Keratinocyte (primary cell): ENCODE data around the gene SAMD11. TPM values are rescaled to one million over a fixed set of nuclear protein-coding genes. Genes with fewer than 3 reads are reported as not detected.

Source experiments
- DNase-seq: peaks from one replicate; pipeline ENCODE4 v3.0.0-alpha.2; 2011; ENCODE audit warnings: low read depth, missing footprints, low spot score
- FAIRE-seq: peaks from 2 replicates; lab custom pipeline; 2011; peaks lifted over from hg19 to GRCh38; lab: Jason Lieb, UNC
- H2AFZ ChIP-seq: 2 replicates; pipeline ENCODE4 v1.6.0; 2012; ENCODE audit warnings: low read length, control low read depth, inconsistent platforms; ENCODE audit not compliant: control insufficient read depth
- H3K27ac ChIP-seq: 2 replicates; pipeline ENCODE4 v1.5.1; 2011; ENCODE audit warnings: low read length; ENCODE audit not compliant: control insufficient read depth, insufficient read depth
- H3K27me3 ChIP-seq: 3 replicates; pipeline ENCODE4 v1.6.0; 2011; ENCODE audit warnings: low read length; ENCODE audit not compliant: control insufficient read depth, insufficient read depth; ENCODE audit errors: extremely low read depth
- H3K36me3 ChIP-seq, 2 experiments: 2 replicates in 1 of 2; 3 replicates in 1 of 2; pipeline ENCODE4 v1.5.1; 2011; ENCODE audit warnings: low read length in 2 of 2, mild to moderate bottlenecking in 1 of 2; ENCODE audit not compliant: control insufficient read depth in 2 of 2, insufficient read depth in 2 of 2; ENCODE audit errors: extremely low read depth in 1 of 2
- H3K4me1 ChIP-seq: 3 replicates; pipeline ENCODE4 v1.5.1; 2011; ENCODE audit warnings: low read length; ENCODE audit not compliant: control insufficient read depth, insufficient read depth; ENCODE audit errors: extremely low read depth
- H3K4me2 ChIP-seq: 3 replicates; pipeline ENCODE4 v1.6.0; 2011; ENCODE audit warnings: low read depth, low read length; ENCODE audit not compliant: control insufficient read depth, insufficient read depth; ENCODE audit errors: extremely low read depth
- H3K4me3 ChIP-seq, 3 experiments: fragments of 200-600 bp in 1 of 3; sonication (generic) in 1 of 3; 2 replicates in 2 of 3; 3 replicates in 1 of 3; pipeline ENCODE4 v1.5.1; 2011 to 2016; ENCODE audit warnings: low read length in 3 of 3, mild to moderate bottlenecking in 3 of 3, control low read depth in 2 of 3, inconsistent platforms in 1 of 3, low read depth in 1 of 3, mixed read lengths in 1 of 3, mixed run types in 1 of 3, moderate library complexity in 1 of 3; ENCODE audit not compliant: control insufficient read depth in 2 of 3, insufficient read depth in 2 of 3; ENCODE audit errors: extremely low read depth in 1 of 3
- H3K79me2 ChIP-seq: 2 replicates; pipeline ENCODE4 v1.6.0; 2012; ENCODE audit warnings: low read length; ENCODE audit not compliant: control insufficient read depth, insufficient read depth
- H3K9ac ChIP-seq: 3 replicates; pipeline ENCODE4 v1.6.0; 2011; ENCODE audit warnings: low read length; ENCODE audit not compliant: control insufficient read depth, insufficient read depth; ENCODE audit errors: extremely low read depth
- H3K9me1 ChIP-seq: 3 replicates; pipeline ENCODE4 v1.6.0; 2011; ENCODE audit warnings: low read length; ENCODE audit not compliant: control insufficient read depth, insufficient read depth; ENCODE audit errors: extremely low read depth
- H3K9me3 ChIP-seq: 2 replicates; pipeline ENCODE4 v1.5.1; 2012; ENCODE audit warnings: low read depth, low read length; ENCODE audit not compliant: control insufficient read depth
- H4K20me1 ChIP-seq: 3 replicates; pipeline ENCODE4 v1.6.0; 2011; ENCODE audit warnings: low read length; ENCODE audit not compliant: control insufficient read depth, insufficient read depth; ENCODE audit errors: extremely low read depth
- CTCF ChIP-seq, 3 experiments: IDR thresholded peaks in 1 of 3; conservative IDR thresholded peaks in 1 of 3; optimal IDR thresholded peaks in 1 of 3; 2 replicates in 2 of 3; 3 replicates in 1 of 3; pipeline versions ENCODE3 to v1.5.1; 2011; ENCODE audit warnings: low read length in 3 of 3, mild to moderate bottlenecking in 3 of 3, moderate library complexity in 2 of 3, control low read depth in 1 of 3, inconsistent platforms in 1 of 3; ENCODE audit not compliant: insufficient read depth in 2 of 3; ENCODE audit errors: extremely low read depth in 1 of 3
- EZH2 ChIP-seq: IDR thresholded peaks from one replicate; pipeline ENCODE4 v1.6.1; 2012; ENCODE audit warnings: inconsistent platforms, mild to moderate bottlenecking, low read length, moderate library complexity
- dilution Hi-C: fragments of 300-500 bp; cut with MboI; formaldehyde crosslinking; loops from one replicate; pipeline ENCODE4 v1.7.0; 2020; ENCODE audit warnings: low sequenced_read_pairs; ENCODE audit not compliant: extremely low pct_ligation_motif_present
- polyA plus RNA-seq, 5 experiments: library from polyadenylated mRNA; depleted of rRNA in 3 of 5; stranded (reverse) in 3 of 5; stranded (forward) in 1 of 5; unstranded in 1 of 5; fragments of >200 nt; gene quantifications; 1 replicate in 1 of 5; 2 replicates in 3 of 5; 3 replicates in 1 of 5; pipeline versions ENCODE4 v1.2.1 to v1.2.3, GENCODE V29; 2011 to 2012; ENCODE audit warnings: missing spikeins in 2 of 5, low read depth in 1 of 5, low replicate concordance in 1 of 5

Gene SAMD11
- polyA plus RNA-seq, 1 donor (not counting 4 experiments of a cell fraction or from before 2014, with no cell fraction given), result not detected

- Histone ChIP-seq H4K20me1 (no peaks in the 10 kb centered on the region), H3K4me3 (peak overlapping the region in 2 of 3 experiments; percentile 14 to 40), H3K79me2 (no peaks in the 10 kb centered on the region), H3K36me3 (no peaks in the 10 kb centered on the region), H3K4me2 (peak overlapping the region; percentile 58), H2AFZ (no peak overlapping the region), H3K9me1 (no peaks in the 10 kb centered on the region), H3K9me3 (no peaks in the 10 kb centered on the region), H3K9ac (no peak overlapping the region), H3K27me3 (peaks cover 15% of the 10 kb centered on the region), H3K27ac (no peak overlapping the region), H3K4me1 (peaks cover 7% of the 10 kb centered on the region)
- dilution Hi-C loops, result no loop called here
- DNase-seq (no peak), FAIRE-seq (no peak)
- peak; percentile 48 for TF ChIP-seq EZH2
- no peak for TF ChIP-seq CTCF (optimal IDR thresholded peaks at IDR 0.05 in 1 of 3, IDR thresholded peaks at IDR 0.05 in 1 of 3, conservative IDR thresholded peaks at IDR 0.05 in 1 of 3; ENCODE audit: extremely low read depth in 1 of 3, insufficient read depth in 2 of 3, low read length in 3 of 3)
These were observed 18.5 kb upstream of the SAMD11 start for GRCh38 chr1:905071-905749.

- H3K9me1 ChIP-seq, result no peaks in the 10 kb centered on the region
- FAIRE-seq, result no peak
- no peak overlapping the region for H3K27ac ChIP-seq
- peaks cover 11% of the 10 kb centered on the region for H3K4me1 ChIP-seq
- peaks cover 22% of the 10 kb centered on the region for H3K27me3 ChIP-seq
- dilution Hi-C loops, result no loop called here
- TF ChIP-seq CTCF (optimal IDR thresholded peaks at IDR 0.05 in 1 of 3, IDR thresholded peaks at IDR 0.05 in 1 of 3, conservative IDR thresholded peaks at IDR 0.05 in 1 of 3; ENCODE audit: extremely low read depth in 1 of 3, insufficient read depth in 2 of 3, low read length in 3 of 3) (no peak), EZH2 (no peak)
- H2AFZ ChIP-seq, result no peak overlapping the region
- H3K4me2 ChIP-seq, result no peak overlapping the region
- H4K20me1 ChIP-seq, result no peaks in the 10 kb centered on the region
- DNase-seq, result no peak
- no peaks in the 10 kb centered on the region for H3K9me3 ChIP-seq
- no peak overlapping the region for H3K9ac ChIP-seq
- H3K4me3 ChIP-seq, result no peak overlapping the region
- no peaks in the 10 kb centered on the region for H3K36me3 ChIP-seq
- no peaks in the 10 kb centered on the region for H3K79me2 ChIP-seq
These were observed 17.7 kb upstream of the SAMD11 start for GRCh38 chr1:905811-906599.
